Thoracic aorta (tissue), 2 donors: ENCODE results near the gene SDK2. TPM values are rescaled to one million over a fixed set of nuclear protein-coding genes. Genes with fewer than 3 reads are reported as not detected.

Experiments
- ATAC-seq: fragments of 150-250 bp; one replicate; pipeline ENCODE4 v1.8.0; 2017; ENCODE audit warnings: low read depth; ENCODE audit not compliant: insufficient number of reproducible peaks, low FRiP score
- DNase-seq: peaks from one replicate; pipeline ENCODE4 v3.0.0-alpha.2; 2020; ENCODE audit warnings: low spot score
- H3K27ac ChIP-seq, 2 donors: fragments of 200-600 bp; sonication (generic); 1 replicate in 1 of 2; 2 replicates in 1 of 2; pipeline ENCODE4 v1.5.1; 2016; ENCODE audit warnings: mild to moderate bottlenecking in 2 of 2, moderate library complexity in 2 of 2
- H3K27me3 ChIP-seq: fragments of 200-600 bp; sonication (generic); replicated peaks from 2 replicates; pipeline ENCODE4 v1.6.0; 2016; ENCODE audit warnings: mild to moderate bottlenecking; ENCODE audit not compliant: insufficient read depth
- H3K36me3 ChIP-seq: fragments of 200-600 bp; sonication (generic); one replicate; pipeline ENCODE4 v1.5.1; 2016
- H3K4me1 ChIP-seq, 2 donors: fragments of 200-600 bp; sonication (generic); 1 replicate in 1 of 2; 2 replicates in 1 of 2; pipeline versions ENCODE4 v1.5.1 to v1.6.0; 2016; ENCODE audit warnings: low read depth in 2 of 2, mild to moderate bottlenecking in 1 of 2; ENCODE audit not compliant: control insufficient read depth in 1 of 2
- H3K4me3 ChIP-seq: fragments of 200-600 bp; sonication (generic); 2 replicates; pipeline ENCODE4 v1.5.1; 2016; ENCODE audit warnings: mild to moderate bottlenecking
- H3K9me3 ChIP-seq: fragments of 200-600 bp; sonication (generic); 2 replicates; pipeline ENCODE4 v1.5.1; 2016
- CTCF ChIP-seq: fragments of 200-600 bp; sonication (generic); IDR thresholded peaks from one replicate; pipeline ENCODE4 v1.5.1; 2019; ENCODE audit warnings: antibody characterized with exemption
- total RNA-seq, 2 donors: library from RNA; depleted of rRNA; stranded (reverse); fragments of >200 nt; gene quantifications; one replicate each; pipeline versions ENCODE4 v1.1.0 to v1.2.3, GENCODE V29; 2016

The SDK2 gene
- total RNA-seq, 2 donors from 2014 or later = 6.0 to 8.9 TPM

GRCh38 chr17:73628642-73629552, 15.3 kb downstream of the SDK2 start:
- no peaks in the 10 kb centered on the region for H3K36me3 ChIP-seq
- ATAC-seq (no peak), DNase-seq (no peak)
- TF ChIP-seq CTCF = no peak
- H3K27me3 ChIP-seq = no peaks in the 10 kb centered on the region
- peaks cover 0 to 14% of the 10 kb centered on the region in 2 donors for H3K4me1 ChIP-seq
- H3K4me3 ChIP-seq = no peak overlapping the region
- no peaks in the 10 kb centered on the region for H3K9me3 ChIP-seq
- no peak overlapping the region for H3K27ac ChIP-seq

- Histone ChIP-seq H3K4me3 (no peak overlapping the region), H3K36me3 (no peaks in the 10 kb centered on the region), H3K4me1 (peaks cover 0 to 14% of the 10 kb centered on the region in 2 donors), H3K27me3 (no peaks in the 10 kb centered on the region), H3K27ac (peak overlapping the region; percentile 1 to 3), H3K9me3 (no peaks in the 10 kb centered on the region)
- DNase-seq = no peak
- no peak for TF ChIP-seq CTCF
- ATAC-seq = no peak
Observed at GRCh38 chr17:73625991-73626673, 18.1 kb downstream of the SDK2 start.

GRCh38 chr17:73625006-73625405, 19.2 kb downstream of the SDK2 start:
- no peak overlapping the region for H3K4me3 ChIP-seq
- DNase-seq = no peak
- no peak overlapping the region for H3K27ac ChIP-seq
- no peaks in the 10 kb centered on the region for H3K36me3 ChIP-seq
- TF ChIP-seq CTCF = no peak
- no peaks in the 10 kb centered on the region for H3K9me3 ChIP-seq
- no peak for ATAC-seq
- no peaks in the 10 kb centered on the region for H3K27me3 ChIP-seq
- H3K4me1 ChIP-seq = peaks cover 0 to 14% of the 10 kb centered on the region in 2 donors

GRCh38 chr17:73624496-73624988, 19.7 kb downstream of the SDK2 start:
- ATAC-seq (no peak), DNase-seq (no peak)
- H3K4me3 ChIP-seq = no peak overlapping the region
- no peaks in the 10 kb centered on the region for H3K36me3 ChIP-seq
- TF ChIP-seq CTCF = no peak
- H3K4me1 ChIP-seq = peaks cover 0 to 14% of the 10 kb centered on the region in 2 donors
- H3K27ac ChIP-seq = no peak overlapping the region
- no peaks in the 10 kb centered on the region for H3K9me3 ChIP-seq
- H3K27me3 ChIP-seq = no peaks in the 10 kb centered on the region

- peaks cover 0 to 14% of the 10 kb centered on the region in 2 donors for H3K4me1 ChIP-seq
- no peak for ATAC-seq
- H3K36me3 ChIP-seq = no peaks in the 10 kb centered on the region
- TF ChIP-seq CTCF = no peak
- no peak overlapping the region for H3K27ac ChIP-seq
- H3K9me3 ChIP-seq = no peaks in the 10 kb centered on the region
- DNase-seq = no peak
- no peak overlapping the region for H3K4me3 ChIP-seq
- H3K27me3 ChIP-seq = no peaks in the 10 kb centered on the region
Observed at GRCh38 chr17:73623818-73624217, 20.4 kb downstream of the SDK2 start.
